DND-41 (cell line): ENCODE data around the gene MINDY4.

ENCODE experiments used
- ATAC-seq: fragments of 200-7000 bp; cut with Tn5 transposase; 3 replicates; pipeline ENCODE4 v1.9.1; 2021; ENCODE audit warnings: low read depth; ENCODE audit not compliant: insufficient read depth
- DNase-seq: peaks from one replicate; pipeline ENCODE4 v3.0.0-alpha.2; 2020
- H2AFZ ChIP-seq: 2 replicates; pipeline ENCODE4 v1.6.0; 2012; ENCODE audit warnings: low read depth, low read length
- H3K27ac ChIP-seq: 2 replicates; pipeline ENCODE4 v1.5.1; 2012; ENCODE audit warnings: low read length, inconsistent platforms
- H3K27me3 ChIP-seq: fragments of 200-600 bp; sonication (generic); 2 replicates; pipeline ENCODE4 v1.6.0; 2012; ENCODE audit warnings: low read length, mild to moderate bottlenecking, inconsistent platforms; ENCODE audit not compliant: insufficient read depth, poor library complexity
- H3K36me3 ChIP-seq: 2 replicates; pipeline ENCODE4 v1.5.1; 2012; ENCODE audit warnings: low read length, inconsistent platforms; ENCODE audit not compliant: insufficient read depth
- H3K4me1 ChIP-seq: 2 replicates; pipeline ENCODE4 v1.5.1; 2012; ENCODE audit warnings: mild to moderate bottlenecking, low read length; ENCODE audit not compliant: insufficient read depth
- H3K4me2 ChIP-seq: 2 replicates; pipeline ENCODE4 v1.6.0; 2012; ENCODE audit warnings: mild to moderate bottlenecking, moderate library complexity, low read length, inconsistent platforms; ENCODE audit not compliant: insufficient read depth
- H3K4me3 ChIP-seq, 2 experiments: fragments of 200-600 bp in 1 of 2; shearing (Covaris generic) in 1 of 2; 2 replicates each; pipeline ENCODE4 v1.5.1; 2012 to 2016; ENCODE audit warnings: inconsistent platforms in 2 of 2, low read length in 2 of 2, mild to moderate bottlenecking in 2 of 2, low read depth in 1 of 2, moderate library complexity in 1 of 2
- H3K79me2 ChIP-seq: 2 replicates; pipeline ENCODE4 v1.6.0; 2012; ENCODE audit warnings: low read length, inconsistent platforms; ENCODE audit not compliant: insufficient read depth
- H3K9ac ChIP-seq: 2 replicates; pipeline ENCODE4 v1.6.0; 2012; ENCODE audit warnings: low read depth, mild to moderate bottlenecking, inconsistent platforms, low read length, moderate library complexity
- H3K9me3 ChIP-seq: 2 replicates; pipeline ENCODE4 v1.5.1; 2012; ENCODE audit warnings: low read length, moderate library complexity, mild to moderate bottlenecking, inconsistent platforms; ENCODE audit not compliant: insufficient read depth, severe bottlenecking
- H4K20me1 ChIP-seq: 2 replicates; pipeline ENCODE4 v1.6.0; 2012; ENCODE audit warnings: low read length; ENCODE audit not compliant: insufficient read depth
- CTCF ChIP-seq: IDR thresholded peaks from 2 replicates; pipeline ENCODE4 v1.5.1; 2012; ENCODE audit warnings: borderline replicate concordance, low read length, moderate library complexity, mild to moderate bottlenecking; ENCODE audit not compliant: poor library complexity, severe bottlenecking; ENCODE audit errors: extremely low read depth
- EZH2 ChIP-seq: IDR thresholded peaks from 3 replicates; pipeline ENCODE4 v1.6.1; 2012; ENCODE audit warnings: borderline replicate concordance, low read depth, mild to moderate bottlenecking, moderate library complexity, low read length, inconsistent platforms; ENCODE audit not compliant: severe bottlenecking

Gene MINDY4

GRCh38 chr7:30848121-30848855 is 77.1 kb downstream of the MINDY4 start:
- no peaks in the 10 kb centered on the region for H3K27me3 ChIP-seq
- no peak for ATAC-seq
- H3K36me3 ChIP-seq = no peaks in the 10 kb centered on the region
- TF ChIP-seq EZH2 (no peak), CTCF (no peak)
- no peak for DNase-seq
- no peak overlapping the region for H3K27ac ChIP-seq
- H3K9me3 ChIP-seq = no peaks in the 10 kb centered on the region
- no peaks in the 10 kb centered on the region for H4K20me1 ChIP-seq
- H3K4me3 ChIP-seq = no peak overlapping the region
- H3K4me2 ChIP-seq = no peak overlapping the region
- no peak overlapping the region for H3K9ac ChIP-seq
- H3K4me1 ChIP-seq = no peaks in the 10 kb centered on the region
- H2AFZ ChIP-seq = no peak overlapping the region
- no peaks in the 10 kb centered on the region for H3K79me2 ChIP-seq

GRCh38 chr7:30849565-30849964 is 78.3 kb downstream of the MINDY4 start:
- H3K36me3 ChIP-seq = no peaks in the 10 kb centered on the region
- no peak overlapping the region for H3K27ac ChIP-seq
- H3K9ac ChIP-seq = no peak overlapping the region
- H4K20me1 ChIP-seq = no peaks in the 10 kb centered on the region
- no peak overlapping the region for H3K4me2 ChIP-seq
- ATAC-seq = no peak
- no peaks in the 10 kb centered on the region for H3K9me3 ChIP-seq
- H3K4me1 ChIP-seq = no peaks in the 10 kb centered on the region
- TF ChIP-seq EZH2 (no peak), CTCF (no peak)
- H3K27me3 ChIP-seq = no peaks in the 10 kb centered on the region
- no peaks in the 10 kb centered on the region for H3K79me2 ChIP-seq
- DNase-seq = no peak
- no peak overlapping the region for H3K4me3 ChIP-seq
- no peak overlapping the region for H2AFZ ChIP-seq

- no peak for ATAC-seq
- H3K4me1 ChIP-seq = no peaks in the 10 kb centered on the region
- no peak overlapping the region for H3K4me3 ChIP-seq
- no peaks in the 10 kb centered on the region for H3K27me3 ChIP-seq
- no peak overlapping the region for H2AFZ ChIP-seq
- no peaks in the 10 kb centered on the region for H3K36me3 ChIP-seq
- H3K27ac ChIP-seq = no peak overlapping the region
- no peaks in the 10 kb centered on the region for H3K9me3 ChIP-seq
- DNase-seq = no peak
- H3K9ac ChIP-seq = no peak overlapping the region
- no peak overlapping the region for H3K4me2 ChIP-seq
- TF ChIP-seq CTCF (no peak), EZH2 (no peak)
- H3K79me2 ChIP-seq = no peaks in the 10 kb centered on the region
- no peaks in the 10 kb centered on the region for H4K20me1 ChIP-seq
These were observed 79.2 kb downstream of the MINDY4 start for GRCh38 chr7:30850426-30850825.
